WTC11 (cell line): Measurements from ENCODE around the gene ANKRD13D. TPM values are rescaled to one million over a fixed set of nuclear protein-coding genes. Genes with fewer than 3 reads are reported as not detected.

Experiments
- ATAC-seq: fragments of 200-7000 bp; cut with Tn5 transposase; 2 replicates; pipeline ENCODE4 v1.10.0; 2021; ENCODE audit warnings: mild to moderate bottlenecking, moderate library complexity
- CTCF ChIA-PET: fragments of 300-600 bp; sonication (Branson Sonifier 250); formaldehyde crosslinking; loops from one replicate; lab custom pipeline; 2021; ENCODE audit warnings: antibody characterized with exemption; lab: Charles Lee
- POLR2A ChIA-PET: fragments of 350-600 bp; sonication (Branson Sonifier 250); formaldehyde crosslinking; loops from one replicate; lab custom pipeline; 2021; ENCODE audit warnings: antibody characterized with exemption; lab: Charles Lee
- DNase-seq: peaks from one replicate; pipeline ENCODE4 v3.0.0; 2021; ENCODE audit warnings: low spot score
- H3K27ac Mint-ChIP-seq: 2 replicates; pipeline ENCODE4 v1.8.0; 2021; ENCODE audit warnings: mixed read lengths
- H3K27me3 Mint-ChIP-seq: 2 replicates; pipeline ENCODE4 v1.8.0; 2021; ENCODE audit warnings: low read depth, mild to moderate bottlenecking, moderate library complexity, mixed read lengths
- H3K36me3 Mint-ChIP-seq: 2 replicates; pipeline ENCODE4 v1.8.0; 2021; ENCODE audit warnings: mixed read lengths
- H3K4me1 Mint-ChIP-seq: 2 replicates; pipeline ENCODE4 v1.8.0; 2022; ENCODE audit warnings: mixed read lengths
- H3K4me3 Mint-ChIP-seq: 2 replicates; pipeline ENCODE4 v1.8.0; 2021; ENCODE audit warnings: mild to moderate bottlenecking, moderate library complexity, mixed read lengths
- H3K9me3 Mint-ChIP-seq: 2 replicates; pipeline ENCODE4 v1.8.0; 2021; ENCODE audit warnings: mixed read lengths
- ATF3 ChIP-seq: sonication (generic); formaldehyde crosslinking; conservative IDR thresholded peaks from 2 replicates; pipeline ENCODE4 v1.8.1; 2022; ENCODE audit warnings: mild to moderate bottlenecking, missing genetic modification reagents
- E2F4 ChIP-seq: sonication (generic); formaldehyde crosslinking; IDR thresholded peaks from 2 replicates; pipeline ENCODE4 v1.8.1; 2022; ENCODE audit warnings: low read depth, mild to moderate bottlenecking, moderate library complexity, missing genetic modification reagents, borderline replicate concordance
- EMX1 ChIP-seq: fragments of 250-450 bp; sonication (Bioruptor Pico); IDR thresholded peaks from 2 replicates; pipeline ENCODE4 v1.8.0; 2021; ENCODE audit warnings: mild to moderate bottlenecking
- GTF2I ChIP-seq: fragments of 250-450 bp; sonication (Bioruptor Pico); conservative IDR thresholded peaks from 2 replicates; pipeline ENCODE4 v1.4.0; 2021; ENCODE audit warnings: mild to moderate bottlenecking
- HMGA2 ChIP-seq: fragments of 250-450 bp; sonication (Bioruptor Pico); IDR thresholded peaks from 2 replicates; pipeline ENCODE4 v1.4.0; 2021; ENCODE audit warnings: mild to moderate bottlenecking, moderate library complexity
- IRF1 ChIP-seq: sonication (generic); formaldehyde crosslinking; IDR thresholded peaks from 2 replicates; pipeline ENCODE4 v1.8.0; 2023; ENCODE audit warnings: missing genetic modification reagents
- JAZF1 ChIP-seq: fragments of 250-450 bp; sonication (Bioruptor Pico); IDR thresholded peaks from 2 replicates; pipeline ENCODE4 v1.9.0; 2021; ENCODE audit warnings: moderate library complexity, mild to moderate bottlenecking, inconsistent platforms
- MLX ChIP-seq: sonication (generic); formaldehyde crosslinking; IDR thresholded peaks from 2 replicates; pipeline ENCODE4 v1.8.1; 2023; ENCODE audit warnings: mild to moderate bottlenecking, missing genetic modification reagents, moderate library complexity
- MYBL2 ChIP-seq: sonication (generic); formaldehyde crosslinking; IDR thresholded peaks from 2 replicates; pipeline ENCODE4 v1.8.1; 2023; ENCODE audit warnings: mild to moderate bottlenecking, moderate library complexity, missing genetic modification reagents
- NFYB ChIP-seq: sonication (generic); formaldehyde crosslinking; conservative IDR thresholded peaks from 2 replicates; pipeline ENCODE4 v1.8.0; 2022; ENCODE audit warnings: low read depth, missing genetic modification reagents
- NR2C2 ChIP-seq: sonication (generic); formaldehyde crosslinking; IDR thresholded peaks from 2 replicates; pipeline ENCODE4 v1.8.0; 2022; ENCODE audit warnings: mild to moderate bottlenecking, missing genetic modification reagents
- NR3C1 ChIP-seq: sonication (generic); formaldehyde crosslinking; conservative IDR thresholded peaks from 2 replicates; pipeline ENCODE4 v1.8.1; 2023; ENCODE audit warnings: low read depth, mild to moderate bottlenecking, missing genetic modification reagents
- SP1 ChIP-seq: sonication (generic); formaldehyde crosslinking; conservative IDR thresholded peaks from 2 replicates; pipeline ENCODE4 v1.8.1; 2022; ENCODE audit warnings: missing genetic modification reagents
- STAT6 ChIP-seq: sonication (generic); formaldehyde crosslinking; conservative IDR thresholded peaks from 2 replicates; pipeline ENCODE4 v1.8.1; 2023; ENCODE audit warnings: mild to moderate bottlenecking, low read depth, missing genetic modification reagents, moderate library complexity
- TCF7 ChIP-seq: sonication (generic); formaldehyde crosslinking; IDR thresholded peaks from 2 replicates; pipeline ENCODE4 v1.8.0; 2022; ENCODE audit warnings: mild to moderate bottlenecking, low read depth, missing genetic modification reagents, moderate library complexity
- TEAD4 ChIP-seq: sonication (generic); formaldehyde crosslinking; IDR thresholded peaks from 2 replicates; pipeline ENCODE4 v1.8.0; 2022; ENCODE audit warnings: mild to moderate bottlenecking, missing genetic modification reagents
- TP53 ChIP-seq: sonication (generic); formaldehyde crosslinking; IDR thresholded peaks from 2 replicates; pipeline ENCODE4 v1.8.1; 2023; ENCODE audit warnings: mild to moderate bottlenecking, missing genetic modification reagents
- USF2 ChIP-seq: sonication (generic); formaldehyde crosslinking; IDR thresholded peaks from 2 replicates; pipeline ENCODE4 v1.8.1; 2023; ENCODE audit warnings: mild to moderate bottlenecking, missing genetic modification reagents, moderate library complexity
- ZNF121 ChIP-seq: sonication (generic); formaldehyde crosslinking; IDR thresholded peaks from 2 replicates; pipeline ENCODE4 v1.8.0; 2023; ENCODE audit warnings: missing genetic modification reagents
- ZNF512 ChIP-seq: sonication (generic); formaldehyde crosslinking; IDR thresholded peaks from 2 replicates; pipeline ENCODE4 v1.8.1; 2022; ENCODE audit warnings: missing genetic modification reagents, borderline replicate concordance
- total RNA-seq: library from RNA; stranded (reverse); gene quantifications from 3 replicates; pipeline ENCODE4 v1.2.3, GENCODE V29; 2021

Gene ANKRD13D
- total RNA-seq, 1 experiment from 2014 or later = 55.5 TPM

- H3K27me3 Mint-ChIP-seq = no peaks in the 10 kb centered on the region
- CTCF ChIA-PET = interaction anchor here (1.7 to 2.0 kb wide), 2 partner anchors 65 to 171 kb away, joined by 4 to 5 read pairs; no protein-coding TSS in a partner anchor
- ATAC-seq (no peak), DNase-seq (no peak)
- H3K4me1 Mint-ChIP-seq = no peaks in the 10 kb centered on the region
- H3K4me3 Mint-ChIP-seq = no peak overlapping the region
- peaks cover 90% of the 10 kb centered on the region for H3K36me3 Mint-ChIP-seq
- POLR2A ChIA-PET = interaction anchor here (0.6 kb wide), 1 partner anchor 147 kb away, joined by 5 read pairs; no protein-coding TSS in a partner anchor
- H3K27ac Mint-ChIP-seq = 0 out of 2 replicates have a peak overlapping the region, but pooled peaks have one; percentile 27
- TF ChIP-seq TEAD4 (CRISPR knock-in tag) = no peak
- TF ChIP-seq IRF1 (CRISPR knock-in tag) = no peak
- TF ChIP-seq STAT6 (CRISPR knock-in tag) = no peak
- no peak for TF ChIP-seq NFYB (CRISPR knock-in tag)
- no peak for TF ChIP-seq TCF7 (CRISPR knock-in tag)
- no peak for TF ChIP-seq SP1
- TF ChIP-seq TP53 (CRISPR knock-in tag) = no peak
- no peak for TF ChIP-seq JAZF1 (CRISPR knock-in tag)
- no peak for TF ChIP-seq GTF2I
- TF ChIP-seq EMX1 (CRISPR knock-in tag) = no peak
- TF ChIP-seq, all 79 proteins: peak for 0
- H3K9me3 Mint-ChIP-seq = no peaks in the 10 kb centered on the region
Observed at GRCh38 chr11:67251841-67252240, 37.3 kb upstream of the ANKRD13D start.

- CTCF ChIA-PET = interaction anchor here (0.7 to 2.0 kb wide), 4 partner anchors 9 to 172 kb away, joined by 4 to 7 read pairs (median 4); no protein-coding TSS in a partner anchor
- Mint-ChIP-seq H3K36me3 (peaks cover 86% of the 10 kb centered on the region), H3K27ac (no peak overlapping the region), H3K4me1 (no peaks in the 10 kb centered on the region), H3K9me3 (no peaks in the 10 kb centered on the region)
- DNase-seq (no peak), ATAC-seq (peak; percentile 74)
- TF ChIP-seq NR2C2 (CRISPR knock-in tag) (no peak), EMX1 (CRISPR knock-in tag) (no peak), USF2 (CRISPR knock-in tag) (no peak)
- TF ChIP-seq, all 79 proteins: peak for 0
- Mint-ChIP-seq H3K4me3 (no peak overlapping the region), H3K27me3 (no peaks in the 10 kb centered on the region)
- POLR2A ChIA-PET = no interaction called here
Observed at GRCh38 chr11:67252831-67253239, 36.3 kb upstream of the ANKRD13D start.

- peak overlapping the region; percentile 21; the same call in 1 of the 2 replicates for H3K27ac Mint-ChIP-seq
- no peak overlapping the region for H3K4me3 Mint-ChIP-seq
Observed at GRCh38 chr11:67253872-67254624, 35.1 kb upstream of the ANKRD13D start.

More at GRCh38 chr11:67253872-67254624, 35.1 kb upstream of the ANKRD13D start:
- Mint-ChIP-seq H3K4me1 (no peaks in the 10 kb centered on the region), H3K27me3 (no peaks in the 10 kb centered on the region), H3K9me3 (no peaks in the 10 kb centered on the region), H3K36me3 (peaks cover 74% of the 10 kb centered on the region)
- no peak for TF ChIP-seq ZNF512
- TF ChIP-seq MLX (CRISPR knock-in tag) = no peak
- TF ChIP-seq MYBL2 (CRISPR knock-in tag) = no peak
- TF ChIP-seq EMX1 (CRISPR knock-in tag) = no peak
- no peak for TF ChIP-seq E2F4
- no peak for TF ChIP-seq SP1
- no peak for TF ChIP-seq ATF3 (CRISPR knock-in tag)
- no peak for TF ChIP-seq ZNF121 (CRISPR knock-in tag)
- no peak for TF ChIP-seq NR3C1 (CRISPR knock-in tag)
- no peak for TF ChIP-seq GTF2I
- TF ChIP-seq HMGA2 (CRISPR knock-in tag) = no peak
- no peak for DNase-seq
- ChIA-PET CTCF (interaction anchor here (0.7 to 1.6 kb wide), 2 partner anchors 8 to 63 kb away, joined by 3 to 7 read pairs; no protein-coding TSS in a partner anchor), POLR2A (no interaction called here)
- no peak for ATAC-seq
